ENCODE results near the gene TAF11L6.
"Not testable (repeated sequence)": the region's sequence is repeated elsewhere in the genome, so short reads cannot be mapped to it uniquely, and the experiment has no call there.

- not testable (repeated sequence) for TF ChIP-seq CTCF, POLR2A (IDR thresholded peaks at IDR 0.05)
Observed at GRCh38 chr5:17497931-17498330, 30.5 kb upstream of the TAF11L6 start, which contains the start of gene TAF11L2.

Measured in testis (tissue), 2 donors.